K562 (cell line): ENCODE measurements around the gene NXN. TPM values are rescaled to one million over a fixed set of nuclear protein-coding genes. Genes with fewer than 3 reads are reported as not detected.

Experiments used
- ATAC-seq: fragments of 200-7000 bp; cut with Tn5 transposase; 3 replicates; pipeline ENCODE4 v1.9.1; 2020; ENCODE audit warnings: moderate library complexity
- BruUV-seq: library from RNA; stranded (reverse); fragments of 400-500 nt; replicated peaks from 2 replicates; lab custom pipeline; 2021; lab: Mats Ljungman, UMichigan
- CTCF ChIA-PET: fragments of 300-600 bp; formaldehyde crosslinking; extraction: SDS; loops from one replicate; lab custom pipeline; 2021; ENCODE audit warnings: low intra/inter-chr PET ratio; lab: Yijun Ruan, JAX
- POLR2A ChIA-PET: fragments of 300-600, 350-650 bp; sonication (Branson Sonifier 250); formaldehyde crosslinking; extraction: SDS; loops from one replicate; lab custom pipeline; 2021; ENCODE audit warnings: antibody characterized with exemption, inconsistent platforms; lab: Yijun Ruan, JAX
- DNase-seq, 4 experiments: peaks; one replicate each; pipeline versions ENCODE4 v3.0.0 to v3.0.0-alpha.2; 2011 to 2018; ENCODE audit warnings: low spot score in 3 of 4, mixed read lengths in 3 of 4; ENCODE audit errors: extremely low read depth in 1 of 4
- FAIRE-seq: peaks from 2 replicates; lab custom pipeline; 2011; peaks lifted over from hg19 to GRCh38; lab: Jason Lieb, UNC
- H2AFZ ChIP-seq: 2 replicates; pipeline ENCODE4 v1.6.0; 2011; ENCODE audit warnings: low read depth, low read length, control low read depth, inconsistent platforms
- H3K27ac ChIP-seq: fragments of 200-600 bp; 3 replicates; pipeline ENCODE4 v1.8.0; 2011; ENCODE audit warnings: low read depth, mild to moderate bottlenecking, control low read depth, inconsistent platforms, low read length, moderate library complexity, mixed read lengths; ENCODE audit errors: extremely low read depth
- H3K27me3 ChIP-seq, 2 experiments: fragments of 300-600 bp in 1 of 2; 2 replicates in 1 of 2; 3 replicates in 1 of 2; pipeline versions ENCODE4 v1.6.0 to v1.8.0; 2011; ENCODE audit warnings: inconsistent platforms in 2 of 2, low read length in 2 of 2, mild to moderate bottlenecking in 1 of 2, mixed read lengths in 1 of 2, moderate library complexity in 1 of 2; ENCODE audit not compliant: control insufficient read depth in 2 of 2, insufficient read depth in 2 of 2
- H3K36me3 ChIP-seq: fragments of 300-600 bp; 3 replicates; pipeline ENCODE4 v1.8.0; 2011; ENCODE audit warnings: mild to moderate bottlenecking, low read length, inconsistent platforms; ENCODE audit not compliant: control insufficient read depth, insufficient read depth
- H3K4me1 ChIP-seq, 2 experiments: fragments of 200-600 bp in 1 of 2; replicated peaks in 1 of 2; 2 replicates in 1 of 2; 3 replicates in 1 of 2; pipeline versions ENCODE4 v1.5.1 to v1.8.0; 2011; ENCODE audit warnings: inconsistent platforms in 2 of 2, low read length in 2 of 2, mild to moderate bottlenecking in 1 of 2, mixed read lengths in 1 of 2, moderate library complexity in 1 of 2; ENCODE audit not compliant: control insufficient read depth in 2 of 2, insufficient read depth in 2 of 2
- H3K4me2 ChIP-seq: 2 replicates; pipeline ENCODE4 v1.6.1; 2011; ENCODE audit warnings: low read length, control low read depth, inconsistent platforms, mixed read lengths; ENCODE audit not compliant: insufficient read depth
- H3K4me3 ChIP-seq: fragments of 200-600 bp; sonication (generic), shearing (Covaris generic); 2 replicates; pipeline ENCODE4 v1.5.1; 2016; ENCODE audit warnings: control low read depth, inconsistent platforms
- H3K79me2 ChIP-seq: fragments of 200-600 bp; 3 replicates; pipeline ENCODE4 v1.8.0; 2011; ENCODE audit warnings: low read length, inconsistent platforms; ENCODE audit not compliant: control insufficient read depth, insufficient read depth
- H3K9ac ChIP-seq, 2 experiments: 2 replicates each; pipeline versions ENCODE4 v1.6.0 to v1.6.1; 2011; ENCODE audit warnings: low read depth in 2 of 2, low read length in 2 of 2, control low read depth in 1 of 2, inconsistent platforms in 1 of 2, mild to moderate bottlenecking in 1 of 2, mixed read lengths in 1 of 2; ENCODE audit not compliant: insufficient read depth in 1 of 2
- H3K9me1 ChIP-seq: one replicate; pipeline ENCODE4 v1.6.0; 2011; ENCODE audit warnings: inconsistent platforms, mild to moderate bottlenecking, low read length, moderate library complexity; ENCODE audit not compliant: control insufficient read depth, insufficient read depth
- H3K9me3 ChIP-seq: replicated peaks from 2 replicates; pipeline ENCODE4 v1.5.1; 2011; ENCODE audit warnings: low read depth, low read length, inconsistent platforms; ENCODE audit not compliant: control insufficient read depth, insufficient read depth
- H4K20me1 ChIP-seq: replicated peaks from 2 replicates; pipeline ENCODE4 v1.6.1; 2011; ENCODE audit warnings: low read length, inconsistent platforms, mixed read lengths; ENCODE audit not compliant: control insufficient read depth, insufficient read depth
- EZH2 ChIP-seq: IDR thresholded peaks from 2 replicates; pipeline ENCODE4 v1.6.1; 2012; ENCODE audit warnings: low read depth, mild to moderate bottlenecking, inconsistent platforms, low read length, borderline replicate concordance
- PRPF4 ChIP-seq: fragments of 200-400 bp; formaldehyde crosslinking; IDR thresholded peaks from one replicate; pipeline ENCODE4 v1.6.1; 2017; ENCODE audit warnings: low read length, low read depth, mild to moderate bottlenecking; ENCODE audit not compliant: insufficient read depth, poor library complexity, severe bottlenecking
- SAFB ChIP-seq: fragments of 200-400 bp; formaldehyde crosslinking; IDR thresholded peaks from 2 replicates; pipeline ENCODE4 v1.6.1; 2017; ENCODE audit warnings: low read depth, low read length, borderline replicate concordance
- SMAD1 ChIP-seq: fragments of 150-350 bp; IDR thresholded peaks from 2 replicates; pipeline ENCODE4 v1.6.1; 2014; ENCODE audit warnings: low read length, low read depth; ENCODE audit not compliant: partially characterized antibody
- ZBTB8A ChIP-seq: fragments of 450-650 bp; IDR thresholded peaks from 2 replicates; pipeline ENCODE4 v1.6.1; 2018; ENCODE audit warnings: mild to moderate bottlenecking, moderate library complexity; ENCODE audit not compliant: partially characterized antibody
- ZNF347 ChIP-seq: fragments of 450-650 bp; formaldehyde crosslinking; IDR thresholded peaks from 2 replicates; pipeline ENCODE4 v1.4.0; 2020; ENCODE audit warnings: low read depth, mild to moderate bottlenecking, moderate library complexity
- ZNF717 ChIP-seq: fragments of 250-450 bp; sonication (Bioruptor Pico); IDR thresholded peaks from 2 replicates; pipeline ENCODE4 v1.5.0; 2021
- WGBS: fragments of 100-300 bp; shearing (Covaris generic); methylation state at CpG from one replicate; pipeline ENCODE4 v1.1.6; 2016; ENCODE audit warnings: low coverage, mixed read lengths; ENCODE audit not compliant: insufficient coverage; ENCODE audit errors: missing lambda C conversion rate; 5-methylcytosine and 5-hydroxymethylcytosine counted together
- in situ Hi-C: fragments of 300-500 bp; cut with MboI; formaldehyde crosslinking; loops from 4 replicates; pipeline ENCODE4 v1.15.0; 2018; ENCODE audit warnings: inconsistent platforms, mixed read lengths
- intact Hi-C: fragments of 100-400 bp; cut with micrococcal nuclease; formaldehyde crosslinking; loops from 2 replicates; pipeline ENCODE4 v1.14.2; 2022
- polyA plus RNA-seq, 8 experiments: library from polyadenylated mRNA; depleted of rRNA in 4 of 8; stranded (reverse) in 5 of 8; unstranded in 3 of 8; fragments of >200 nt; fragmentation: Nextera tagmentation in 2 of 8; fragmentation: Illumina TruSeq in 1 of 8; extraction: Ambion mirVana in 2 of 8; extraction: Trizol in 1 of 8; gene quantifications; 2 replicates each; pipeline versions ENCODE4 v1.2.1 to v1.2.3, GENCODE V29; 2011 to 2014; ENCODE audit warnings: inconsistent platforms in 1 of 8, missing spikeins in 1 of 8
- total RNA-seq, 7 experiments: library from RNA; depleted of rRNA in 6 of 7; stranded (reverse); fragments of >200 nt in 6 of 7; fragmentation: Illumina TruSeq in 2 of 7; extraction: Trizol in 2 of 7; gene quantifications; 2 replicates each; pipeline versions ENCODE4 v1.2.1 to v1.2.3, GENCODE V29; 2011 to 2021; ENCODE audit warnings: low replicate concordance in 1 of 7
- TF ChIP-seq, protein P1 (sequence below): sonication (generic); formaldehyde crosslinking; IDR thresholded peaks from 2 replicates; pipeline ENCODE4 v1.8.0; 2022; ENCODE audit warnings: mild to moderate bottlenecking, missing genetic modification reagents
- TF ChIP-seq, protein P2 (sequence below): fragments of 250-450 bp; sonication (Bioruptor Pico); IDR thresholded peaks from 2 replicates; pipeline ENCODE4 v1.5.0; 2021
- TF ChIP-seq, protein P3 (sequence below): fragments of 200-400 bp; formaldehyde crosslinking; IDR thresholded peaks from 2 replicates; pipeline ENCODE4 v1.6.1; 2017; ENCODE audit warnings: mild to moderate bottlenecking, low read depth, low read length, moderate library complexity

NXN gene
- total and polyA plus RNA-seq, 9 of the 15 experiments (the other 6 are each of a cell fraction or from before 2014, with no cell fraction given): 0.08 to 0.39 (median 0.29) TPM; not detected in 5

DNA sequence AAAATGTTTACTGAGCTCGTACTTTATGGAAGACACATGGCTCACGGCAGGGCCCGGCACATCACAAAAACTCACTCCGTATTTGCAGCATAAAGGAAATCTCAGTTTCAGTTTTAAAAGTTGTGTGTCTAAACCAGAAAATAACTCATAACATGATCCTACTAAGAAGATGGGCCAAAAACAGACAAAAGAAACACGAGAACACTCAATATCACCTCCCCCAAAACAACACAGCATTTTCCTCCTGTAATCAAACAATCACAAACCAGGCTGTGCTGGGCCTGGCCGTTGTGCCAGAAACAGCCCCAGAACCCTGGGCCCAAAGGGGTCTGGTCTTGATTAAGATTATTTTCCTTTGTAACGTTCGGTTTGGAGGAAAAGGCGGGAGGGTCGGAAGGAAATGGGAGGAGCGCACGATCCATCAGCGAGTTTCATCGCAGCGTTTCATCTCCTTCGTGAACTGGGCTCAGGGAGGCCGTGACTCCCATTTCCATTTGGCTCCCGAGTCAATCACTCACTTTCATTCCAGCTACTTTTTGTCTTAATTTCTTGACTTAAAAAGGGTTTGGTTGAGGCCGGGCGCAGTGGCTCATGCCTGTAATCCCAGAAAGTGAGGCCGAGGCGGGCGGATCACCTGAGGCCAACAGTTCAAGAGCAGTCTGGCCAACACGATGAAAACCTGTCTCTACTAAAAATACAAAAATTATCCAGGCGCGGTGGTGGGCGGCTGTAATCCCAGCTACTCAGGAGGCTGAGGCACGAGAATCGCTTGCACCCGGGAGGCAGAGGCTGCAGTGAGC lies 61.4 kb downstream of the NXN start:
- H2AFZ ChIP-seq: no peak overlapping the region
- in situ Hi-C loops: no loop called here
- CTCF ChIA-PET: no interaction called here
- DNase-seq: no peak
- no peak for FAIRE-seq
- no peak overlapping the region for H3K4me2 ChIP-seq
- no peak overlapping the region for H3K4me3 ChIP-seq
- H3K9me1 ChIP-seq: no peaks in the 10 kb centered on the region
- no peak for ATAC-seq
- H3K36me3 ChIP-seq: no peaks in the 10 kb centered on the region
- H4K20me1 ChIP-seq: no peaks in the 10 kb centered on the region; the same call in 1 of the 2 replicates
- intact Hi-C loops: no loop called here
- H3K27me3 ChIP-seq: peaks cover 20 to 55% of the 10 kb centered on the region in 2 experiments
- H3K79me2 ChIP-seq: no peaks in the 10 kb centered on the region
- H3K4me1 ChIP-seq: no peaks in the 10 kb centered on the region
- no peaks in the 10 kb centered on the region for H3K9me3 ChIP-seq
- POLR2A ChIA-PET: interaction anchor here (0.6 kb wide), 1 partner anchor 11 kb away, joined by 3 read pairs; no protein-coding TSS in a partner anchor
- WGBS: 36% methylated on average over 23 of the region's 30 CpGs
- no TSS peak for BruUV-seq
- no peak overlapping the region for H3K9ac ChIP-seq
- TF ChIP-seq SMAD1 (no peak), SAFB (no peak)
- H3K27ac ChIP-seq: no peak overlapping the region

DNA sequence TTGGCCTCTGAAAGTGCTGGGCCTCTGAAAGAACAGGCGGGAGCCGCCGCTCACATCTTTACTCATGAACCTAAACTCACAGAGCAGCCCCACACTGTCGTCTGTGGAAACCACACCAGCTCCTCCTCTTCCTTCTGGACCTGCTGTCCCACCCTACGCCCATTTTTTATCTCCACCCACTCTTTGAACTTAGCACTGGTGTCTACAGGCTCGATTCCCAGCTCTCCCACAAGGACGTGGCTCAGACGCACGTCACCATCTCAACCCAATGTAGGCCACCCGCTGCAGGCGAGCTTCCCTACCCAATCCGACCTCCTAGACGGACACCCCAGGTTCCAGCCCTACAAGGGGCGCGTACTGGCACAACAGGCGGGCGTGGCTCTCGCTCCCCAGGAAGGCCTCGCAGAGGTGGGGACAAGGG lies 62.2 kb downstream of the NXN start:
- in situ Hi-C loops: no loop called here
- Histone ChIP-seq H3K9ac (no peak overlapping the region), H2AFZ (no peak overlapping the region), H3K4me2 (no peak overlapping the region), H3K4me1 (no peaks in the 10 kb centered on the region), H3K27me3 (peaks cover 18 to 57% of the 10 kb centered on the region in 2 experiments), H4K20me1 (no peaks in the 10 kb centered on the region; the same call in 1 of the 2 replicates), H3K4me3 (no peak overlapping the region), H3K9me1 (no peaks in the 10 kb centered on the region), H3K9me3 (no peaks in the 10 kb centered on the region), H3K36me3 (no peaks in the 10 kb centered on the region), H3K27ac (no peak overlapping the region), H3K79me2 (no peaks in the 10 kb centered on the region)
- ChIA-PET POLR2A (no interaction called here), CTCF (no interaction called here)
- BruUV-seq: no TSS peak
- 10% methylated on average over 14 of the region's 19 CpGs for WGBS
- intact Hi-C loops: no loop called here
- no peak for FAIRE-seq
- ATAC-seq: no peak
- no peak for DNase-seq
- TF ChIP-seq, protein P1, sequence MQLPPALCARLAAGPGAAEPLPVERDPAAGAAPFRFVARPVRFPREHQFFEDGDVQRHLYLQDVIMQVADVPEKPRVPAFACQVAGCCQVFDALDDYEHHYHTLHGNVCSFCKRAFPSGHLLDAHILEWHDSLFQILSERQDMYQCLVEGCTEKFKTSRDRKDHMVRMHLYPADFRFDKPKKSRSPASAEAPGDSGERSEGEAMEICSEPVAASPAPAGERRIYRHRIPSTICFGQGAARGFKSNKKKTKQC (CRISPR knock-in tag): no peak
- TF ChIP-seq EZH2 (no peak), PRPF4 (no peak), ZNF717 (no peak), ZNF347 (CRISPR knock-in tag) (no peak), ZBTB8A (no peak)
- TF ChIP-seq, protein P2, sequence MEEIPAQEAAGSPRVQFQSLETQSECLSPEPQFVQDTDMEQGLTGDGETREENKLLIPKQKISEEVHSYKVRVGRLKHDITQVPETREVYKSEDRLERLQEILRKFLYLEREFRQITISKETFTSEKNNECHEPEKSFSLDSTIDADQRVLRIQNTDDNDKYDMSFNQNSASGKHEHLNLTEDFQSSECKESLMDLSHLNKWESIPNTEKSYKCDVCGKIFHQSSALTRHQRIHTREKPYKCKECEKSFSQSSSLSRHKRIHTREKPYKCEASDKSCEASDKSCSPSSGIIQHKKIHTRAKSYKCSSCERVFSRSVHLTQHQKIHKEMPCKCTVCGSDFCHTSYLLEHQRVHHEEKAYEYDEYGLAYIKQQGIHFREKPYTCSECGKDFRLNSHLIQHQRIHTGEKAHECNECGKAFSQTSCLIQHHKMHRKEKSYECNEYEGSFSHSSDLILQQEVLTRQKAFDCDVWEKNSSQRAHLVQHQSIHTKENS (CRISPR knock-in tag): no peak
- TF ChIP-seq, protein P3, sequence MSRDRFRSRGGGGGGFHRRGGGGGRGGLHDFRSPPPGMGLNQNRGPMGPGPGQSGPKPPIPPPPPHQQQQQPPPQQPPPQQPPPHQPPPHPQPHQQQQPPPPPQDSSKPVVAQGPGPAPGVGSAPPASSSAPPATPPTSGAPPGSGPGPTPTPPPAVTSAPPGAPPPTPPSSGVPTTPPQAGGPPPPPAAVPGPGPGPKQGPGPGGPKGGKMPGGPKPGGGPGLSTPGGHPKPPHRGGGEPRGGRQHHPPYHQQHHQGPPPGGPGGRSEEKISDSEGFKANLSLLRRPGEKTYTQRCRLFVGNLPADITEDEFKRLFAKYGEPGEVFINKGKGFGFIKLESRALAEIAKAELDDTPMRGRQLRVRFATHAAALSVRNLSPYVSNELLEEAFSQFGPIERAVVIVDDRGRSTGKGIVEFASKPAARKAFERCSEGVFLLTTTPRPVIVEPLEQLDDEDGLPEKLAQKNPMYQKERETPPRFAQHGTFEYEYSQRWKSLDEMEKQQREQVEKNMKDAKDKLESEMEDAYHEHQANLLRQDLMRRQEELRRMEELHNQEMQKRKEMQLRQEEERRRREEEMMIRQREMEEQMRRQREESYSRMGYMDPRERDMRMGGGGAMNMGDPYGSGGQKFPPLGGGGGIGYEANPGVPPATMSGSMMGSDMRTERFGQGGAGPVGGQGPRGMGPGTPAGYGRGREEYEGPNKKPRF: no peak
